Activated CD4-positive, alpha-beta memory T cell treated with anti-CD3 and anti-CD28 coated beads, Interleukin-2, amount 10 ng/mL, durations not matched to agents 7 days and 5 days (primary cell): ENCODE data around the gene SLC26A6. TPM values are rescaled to one million over a fixed set of nuclear protein-coding genes. Genes with fewer than 3 reads are reported as not detected.

Source experiments
- CTCF ChIA-PET: fragments of 350-600 bp; sonication (Branson Sonifier 250); formaldehyde crosslinking; loops from one replicate; lab custom pipeline; 2021; ENCODE audit warnings: antibody characterized with exemption, inconsistent platforms; lab: Charles Lee
- POLR2A ChIA-PET: fragments of 350-600 bp; sonication (Branson Sonifier 250); formaldehyde crosslinking; loops from one replicate; lab custom pipeline; 2021; ENCODE audit warnings: antibody characterized with exemption; lab: Charles Lee
- DNase-seq: peaks from one replicate; pipeline ENCODE4 v3.0.0-alpha.2; 2020
- H3K27ac Mint-ChIP-seq: one replicate; pipeline ENCODE4 v1.8.0; 2021; ENCODE audit warnings: mild to moderate bottlenecking, mixed read lengths
- H3K27me3 Mint-ChIP-seq: one replicate; pipeline ENCODE4 v1.8.0; 2021; ENCODE audit warnings: mixed read lengths
- H3K36me3 Mint-ChIP-seq: one replicate; pipeline ENCODE4 v1.8.0; 2021; ENCODE audit warnings: low read depth, mixed read lengths
- H3K4me1 Mint-ChIP-seq: one replicate; pipeline ENCODE4 v1.8.0; 2021; ENCODE audit warnings: mixed read lengths
- H3K4me3 Mint-ChIP-seq: one replicate; pipeline ENCODE4 v1.8.0; 2021; ENCODE audit warnings: mild to moderate bottlenecking, mixed read lengths
- H3K9me3 Mint-ChIP-seq: one replicate; pipeline ENCODE4 v1.8.0; 2021; ENCODE audit warnings: mixed read lengths
- total RNA-seq, 2 experiments: library from RNA; stranded (reverse); gene quantifications; one replicate each; pipeline ENCODE4 v1.2.3, GENCODE V29; 2021

The SLC26A6 gene
- total RNA-seq, 2 experiments from 2014 or later = 55.4 to 56.0 TPM

GRCh38 chr3:48600711-48601621 lies 34.3 kb downstream of the SLC26A6 start:
- ChIA-PET CTCF (no interaction called here), POLR2A (interaction anchor here (1.4 kb wide), 1 partner anchor 12 kb away, joined by 5 read pairs; no protein-coding TSS in a partner anchor)
- no peak for DNase-seq
- Mint-ChIP-seq H3K9me3 (no peaks in the 10 kb centered on the region), H3K4me1 (peaks cover 2% of the 10 kb centered on the region), H3K36me3 (peaks cover 65% of the 10 kb centered on the region), H3K27me3 (peaks cover 3% of the 10 kb centered on the region), H3K27ac (no peak overlapping the region), H3K4me3 (no peak overlapping the region)

DNA sequence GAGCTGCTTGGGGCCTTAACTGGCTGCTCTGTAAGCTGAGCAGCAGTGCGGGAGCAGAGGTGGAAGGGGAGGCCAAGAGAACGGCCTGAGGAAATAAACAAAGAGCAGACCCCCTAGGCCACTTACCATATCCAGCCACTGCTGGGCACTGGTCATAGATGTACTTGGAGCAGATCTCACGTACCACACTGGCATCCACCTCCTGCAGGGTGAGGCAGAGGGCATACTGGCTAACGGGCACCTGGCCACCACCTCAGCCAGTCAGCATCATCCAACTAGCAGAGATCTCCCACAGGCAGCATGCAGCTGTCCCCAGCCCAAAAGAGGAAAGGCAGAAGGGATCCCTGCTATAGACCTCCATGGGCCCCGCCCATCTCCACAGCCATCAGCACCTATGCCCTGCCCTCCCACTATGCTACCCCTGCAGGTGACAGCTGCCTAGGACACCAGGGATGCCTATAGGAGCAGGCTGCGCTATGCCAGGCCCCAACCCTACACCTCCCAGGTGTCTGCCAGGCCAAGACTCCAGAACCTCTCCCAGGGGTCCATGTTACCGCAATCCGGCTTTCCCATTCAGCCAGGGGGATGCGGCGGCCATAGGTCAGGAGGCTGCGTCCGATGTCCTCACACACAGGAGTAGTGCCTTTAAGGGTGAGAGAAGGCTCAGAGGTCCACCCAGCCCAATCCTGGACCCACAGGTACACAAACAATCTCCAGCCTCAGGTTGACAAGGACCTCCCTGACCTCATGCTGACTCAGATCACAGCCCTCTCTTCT lies 35.6 kb downstream of the SLC26A6 start:
- Mint-ChIP-seq H3K9me3 (no peaks in the 10 kb centered on the region), H3K4me3 (no peak overlapping the region), H3K36me3 (peaks cover 54% of the 10 kb centered on the region), H3K4me1 (peaks cover 2% of the 10 kb centered on the region), H3K27me3 (peaks cover 8% of the 10 kb centered on the region), H3K27ac (no peak overlapping the region)
- ChIA-PET POLR2A (no interaction called here), CTCF (no interaction called here)
- DNase-seq = no peak

DNA sequence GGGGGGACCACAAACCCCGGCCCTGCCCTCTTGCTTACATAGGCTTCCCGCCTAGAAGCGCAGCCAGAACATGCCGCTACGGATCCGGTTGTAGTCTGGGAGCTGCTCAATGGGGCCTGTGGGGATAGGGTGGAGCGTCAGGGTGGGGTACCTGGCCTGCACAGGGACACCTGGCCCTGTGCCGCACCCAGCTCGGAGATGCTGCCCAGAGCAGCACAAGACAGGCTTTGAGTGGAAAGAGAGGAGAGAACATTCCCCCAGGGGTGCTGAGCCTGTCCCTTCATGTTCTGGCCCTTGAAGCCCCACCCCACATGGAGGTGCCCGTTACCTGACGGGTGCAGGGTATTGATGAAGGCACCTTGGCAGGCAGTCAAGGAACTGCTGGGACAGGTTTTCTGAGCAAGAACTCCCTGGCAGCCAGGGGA lies 36.2 kb downstream of the SLC26A6 start:
- Mint-ChIP-seq H3K4me1 (peaks cover 7% of the 10 kb centered on the region), H3K27me3 (peaks cover 13% of the 10 kb centered on the region), H3K9me3 (no peaks in the 10 kb centered on the region), H3K4me3 (no peak overlapping the region), H3K36me3 (peaks cover 48% of the 10 kb centered on the region), H3K27ac (no peak overlapping the region)
- ChIA-PET CTCF (no interaction called here), POLR2A (no interaction called here)
- DNase-seq = no peak

DNA sequence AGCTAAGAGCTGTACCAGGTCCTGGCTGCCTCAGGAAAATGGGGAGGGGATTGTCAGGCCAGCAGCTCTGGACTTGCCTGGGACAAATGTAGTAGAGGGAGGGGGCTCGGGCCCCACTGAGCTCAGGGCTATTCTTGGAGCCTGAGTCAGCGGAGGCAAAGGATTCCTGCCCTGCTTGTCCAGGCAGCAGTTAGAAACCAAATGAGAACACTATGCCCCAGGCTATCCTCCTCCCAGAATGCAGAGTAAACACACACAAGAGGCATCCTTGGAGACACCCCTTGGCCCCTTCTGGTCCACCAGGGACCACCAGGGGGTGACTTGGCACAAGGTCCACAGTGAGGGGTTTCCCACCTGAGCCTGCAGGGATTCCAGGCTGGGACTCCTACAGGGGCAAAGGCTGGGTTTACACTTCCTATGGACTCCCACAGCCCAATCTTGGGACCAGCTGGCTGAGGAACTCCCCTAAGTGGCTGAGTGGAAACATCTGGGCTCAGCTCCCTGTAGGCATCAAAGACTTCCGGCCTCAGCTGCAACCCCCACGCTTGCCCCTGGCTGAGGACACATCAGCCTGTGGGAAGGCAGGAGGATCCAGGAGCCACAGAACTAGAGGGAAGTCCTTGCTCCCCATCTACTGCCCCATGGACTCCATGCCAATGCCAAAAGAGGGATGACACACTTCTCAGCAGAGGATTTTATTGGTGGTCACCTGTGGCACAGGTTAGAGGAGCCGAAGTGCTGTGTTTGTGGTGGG lies 36.8 kb downstream of the SLC26A6 start:
- Mint-ChIP-seq H3K4me1 (peaks cover 7% of the 10 kb centered on the region), H3K4me3 (no peak overlapping the region), H3K36me3 (peaks cover 44% of the 10 kb centered on the region), H3K9me3 (no peaks in the 10 kb centered on the region), H3K27me3 (peaks cover 16% of the 10 kb centered on the region), H3K27ac (no peak overlapping the region)
- POLR2A ChIA-PET = no interaction called here
- CTCF ChIA-PET = interaction anchor here (1.0 kb wide), 1 partner anchor 58 kb away, joined by 3 read pairs; no protein-coding TSS in a partner anchor
- DNase-seq = no peak

GRCh38 chr3:48597408-48597800 lies 37.9 kb downstream of the SLC26A6 start:
- ChIA-PET CTCF (interaction anchor here (1.0 kb wide), 1 partner anchor 59 kb away, joined by 3 read pairs; no protein-coding TSS in a partner anchor), POLR2A (no interaction called here)
- Mint-ChIP-seq H3K4me1 (peaks cover 7% of the 10 kb centered on the region), H3K27me3 (peaks cover 19% of the 10 kb centered on the region), H3K4me3 (no peak overlapping the region), H3K36me3 (peaks cover 34% of the 10 kb centered on the region), H3K27ac (no peak overlapping the region), H3K9me3 (no peaks in the 10 kb centered on the region)
- no peak for DNase-seq

GRCh38 chr3:48596676-48597407 lies 38.4 kb downstream of the SLC26A6 start:
- Mint-ChIP-seq H3K27ac (no peak overlapping the region), H3K27me3 (peaks cover 19% of the 10 kb centered on the region), H3K36me3 (peaks cover 29% of the 10 kb centered on the region), H3K4me1 (peaks cover 7% of the 10 kb centered on the region), H3K9me3 (no peaks in the 10 kb centered on the region), H3K4me3 (no peak overlapping the region)
- ChIA-PET POLR2A (no interaction called here), CTCF (no interaction called here)
- DNase-seq = no peak

DNA sequence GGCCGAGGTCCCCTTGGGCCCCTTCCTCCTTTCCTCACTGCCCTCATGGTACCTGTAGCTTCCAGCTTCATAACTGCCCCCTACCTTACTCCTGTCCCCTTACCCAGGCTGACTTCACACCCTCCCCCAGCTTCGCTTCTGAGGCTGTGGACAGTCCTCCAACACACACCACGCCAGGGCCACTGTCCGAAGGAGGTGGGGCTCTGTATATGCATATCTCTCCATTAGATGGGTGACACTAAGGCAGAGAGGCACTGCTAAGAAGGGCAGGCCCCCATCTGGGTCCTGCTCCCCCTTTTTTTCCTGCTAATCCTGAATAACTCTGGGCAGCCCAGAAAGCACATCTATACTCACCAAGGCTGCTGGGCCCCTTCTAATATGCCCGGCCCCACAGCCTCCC lies 39.1 kb downstream of the SLC26A6 start:
- Mint-ChIP-seq H3K36me3 (peaks cover 24% of the 10 kb centered on the region), H3K4me1 (peaks cover 7% of the 10 kb centered on the region), H3K27ac (no peak overlapping the region), H3K9me3 (no peaks in the 10 kb centered on the region), H3K27me3 (peaks cover 20% of the 10 kb centered on the region), H3K4me3 (no peak overlapping the region)
- DNase-seq = no peak
- ChIA-PET CTCF (no interaction called here), POLR2A (no interaction called here)

DNA sequence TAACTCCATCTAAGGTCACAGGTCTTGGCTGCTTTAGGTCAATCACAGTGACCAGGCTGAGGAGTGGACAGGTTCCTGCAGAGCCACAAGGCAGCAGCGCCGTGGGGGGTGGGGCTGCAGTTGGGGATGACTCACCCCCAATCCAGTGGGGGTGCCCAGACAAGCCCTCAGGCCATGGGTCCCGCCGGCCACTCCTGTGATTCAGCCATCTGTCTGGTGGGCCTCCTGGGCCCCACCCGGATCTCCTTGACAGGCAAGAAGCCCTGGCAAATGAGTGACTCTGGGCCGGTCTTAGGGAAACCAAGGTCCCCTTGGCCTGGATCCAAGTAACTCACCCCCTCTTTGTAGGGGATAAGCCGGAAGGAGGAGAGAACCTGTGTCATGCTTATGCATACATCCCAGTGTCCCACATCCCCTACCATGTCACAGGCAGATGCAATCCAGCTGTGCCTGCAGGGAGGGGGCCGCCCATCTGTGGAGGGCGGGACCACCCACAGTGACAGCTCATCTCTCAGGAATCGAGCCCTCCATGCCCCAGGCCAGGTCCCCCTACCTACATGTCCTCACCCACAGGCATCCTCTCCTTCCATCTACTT lies 39.6 kb downstream of the SLC26A6 start:
- peaks cover 19% of the 10 kb centered on the region for H3K36me3 Mint-ChIP-seq
- CTCF ChIA-PET = no interaction called here
- H3K9me3 Mint-ChIP-seq = no peaks in the 10 kb centered on the region
- no peak for DNase-seq
- no peak overlapping the region for H3K27ac Mint-ChIP-seq
- POLR2A ChIA-PET = no interaction called here
- H3K4me1 Mint-ChIP-seq = peaks cover 7% of the 10 kb centered on the region
- H3K27me3 Mint-ChIP-seq = peaks cover 24% of the 10 kb centered on the region
- no peak overlapping the region for H3K4me3 Mint-ChIP-seq

DNA sequence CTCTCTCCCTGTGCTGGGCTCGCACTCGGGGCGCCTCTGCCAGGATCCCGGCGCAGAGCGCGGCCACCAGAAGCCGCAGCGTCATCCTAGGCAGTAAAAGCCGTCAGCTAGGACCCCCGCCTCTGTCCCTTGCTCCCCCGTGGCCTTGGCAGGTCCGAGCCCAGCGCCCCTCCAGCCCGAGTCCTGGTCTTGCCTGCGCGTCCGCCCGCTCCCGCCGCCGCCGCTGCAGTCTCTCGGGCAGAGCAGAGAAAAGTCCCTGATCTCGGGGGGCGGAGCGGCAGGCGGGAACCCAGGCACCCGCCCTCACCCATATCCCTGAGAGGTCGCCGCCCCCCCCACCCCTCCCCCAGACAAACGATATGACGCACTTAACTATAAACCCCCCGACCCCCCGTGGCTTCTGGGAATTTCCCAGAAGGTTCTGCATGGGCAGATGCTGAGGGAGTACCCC lies 40.2 kb downstream of the SLC26A6 start, which contains the start of gene COL7A1:
TSS of gene COL7A1 (minus strand) at position 255 of the 451 bp plus-strand sequence. CDS start at position 85, 170 bp downstream.
- POLR2A ChIA-PET = no interaction called here
- Mint-ChIP-seq H3K4me1 (peaks cover 7% of the 10 kb centered on the region), H3K36me3 (peaks cover 14% of the 10 kb centered on the region), H3K4me3 (no peak within 1 kb of the TSS), H3K9me3 (no peaks in the 10 kb centered on the region), H3K27me3 (peaks cover 24% of the 10 kb centered on the region), H3K27ac (no peak within 1 kb of the TSS)
- DNase-seq = no peak
- CTCF ChIA-PET = no interaction called here

DNA sequence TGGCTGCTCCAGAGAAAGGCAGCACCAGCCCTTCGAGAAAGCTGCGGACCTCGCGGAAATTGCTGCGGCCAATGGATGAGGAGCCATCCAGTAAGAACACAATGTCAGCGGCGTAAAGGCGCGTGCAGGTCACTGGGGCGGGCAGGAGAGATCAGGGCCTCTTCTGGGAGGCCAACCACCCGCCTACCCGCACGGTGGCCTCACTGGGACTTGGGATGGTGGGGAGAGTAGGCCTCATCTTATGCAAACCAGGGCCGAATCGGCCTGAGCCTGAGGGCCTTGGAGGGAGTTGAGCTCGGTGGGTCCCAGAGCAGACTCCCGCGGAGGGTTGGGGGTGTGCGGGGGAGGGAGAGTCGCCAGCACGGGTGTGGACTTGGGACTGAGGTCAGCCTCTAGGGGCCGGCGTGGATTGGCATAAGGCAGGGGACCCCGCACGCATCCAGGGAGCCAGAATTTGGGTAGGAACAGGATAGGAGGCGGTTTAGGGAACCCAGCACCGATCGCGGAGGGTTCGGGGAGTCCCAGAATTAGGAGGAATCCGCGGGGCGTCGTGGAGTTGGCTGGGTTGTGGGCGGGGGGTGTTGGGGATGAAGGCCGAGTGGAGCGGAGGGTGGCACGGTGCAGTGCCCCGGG lies 40.7 kb downstream of the SLC26A6 start:
- H3K36me3 Mint-ChIP-seq = peaks cover 10% of the 10 kb centered on the region
- DNase-seq = no peak
- no peak overlapping the region for H3K4me3 Mint-ChIP-seq
- H3K27ac Mint-ChIP-seq = no peak overlapping the region
- peaks cover 28% of the 10 kb centered on the region for H3K27me3 Mint-ChIP-seq
- H3K4me1 Mint-ChIP-seq = peaks cover 7% of the 10 kb centered on the region
- ChIA-PET CTCF (no interaction called here), POLR2A (no interaction called here)
- H3K9me3 Mint-ChIP-seq = no peaks in the 10 kb centered on the region

GRCh38 chr3:48593337-48593736 lies 41.9 kb downstream of the SLC26A6 start:
- no peaks in the 10 kb centered on the region for H3K9me3 Mint-ChIP-seq
- peaks cover 7% of the 10 kb centered on the region for H3K4me1 Mint-ChIP-seq
- CTCF ChIA-PET = no interaction called here
- POLR2A ChIA-PET = no interaction called here
- no peak overlapping the region for H3K27ac Mint-ChIP-seq
- H3K27me3 Mint-ChIP-seq = peaks cover 36% of the 10 kb centered on the region
- no peak for DNase-seq
- H3K4me3 Mint-ChIP-seq = no peak overlapping the region
- H3K36me3 Mint-ChIP-seq = no peaks in the 10 kb centered on the region
